HepG2 (cell line): ENCODE results near the gene UAP1L1. TPM values are rescaled to one million over a fixed set of nuclear protein-coding genes. Genes with fewer than 3 reads are reported as not detected.

Experiments used
- ATAC-seq: fragments of 200-7000 bp; cut with Tn5 transposase; 3 replicates; pipeline ENCODE4 v1.9.1; 2020; ENCODE audit warnings: mild to moderate bottlenecking, moderate library complexity
- BruUV-seq: library from RNA; stranded (reverse); fragments of 400-500 nt; replicated peaks from 2 replicates; lab custom pipeline; 2021; lab: Mats Ljungman, UMichigan
- CTCF ChIA-PET: fragments of 300-600 bp; formaldehyde crosslinking; extraction: SDS; loops from one replicate; lab custom pipeline; 2021; ENCODE audit warnings: low total read pairs, inconsistent platforms, low intra/inter-chr PET ratio; lab: Yijun Ruan, JAX
- POLR2A ChIA-PET: fragments of 350-600 bp; sonication (Branson Sonifier 250); formaldehyde crosslinking; loops from one replicate; lab custom pipeline; 2020; ENCODE audit warnings: antibody characterized with exemption, inconsistent platforms; lab: Yijun Ruan, JAX
- DNase-seq: peaks from one replicate; pipeline ENCODE4 v3.0.0-alpha.2; 2015; ENCODE audit warnings: low spot score
- FAIRE-seq: peaks from 3 replicates; lab custom pipeline; 2011; peaks lifted over from hg19 to GRCh38; lab: Jason Lieb, UNC
- H2AFZ ChIP-seq: one replicate; pipeline ENCODE4 v1.6.1; 2011; ENCODE audit warnings: low read length, inconsistent platforms
- H3K27ac ChIP-seq: fragments of 300-600 bp; 3 replicates; pipeline ENCODE4 v1.8.0; 2011; ENCODE audit warnings: mixed run types, mild to moderate bottlenecking, mixed read lengths, low read length, inconsistent platforms; ENCODE audit not compliant: insufficient read depth; ENCODE audit errors: extremely low read length
- H3K27me3 ChIP-seq, 2 experiments: fragments of 200-600 bp in 1 of 2; 2 replicates in 1 of 2; 3 replicates in 1 of 2; pipeline versions ENCODE4 v1.6.0 to v1.8.0; 2011; ENCODE audit warnings: low read length in 2 of 2, mild to moderate bottlenecking in 2 of 2, moderate library complexity in 2 of 2, inconsistent platforms in 1 of 2; ENCODE audit not compliant: insufficient read depth in 2 of 2, control insufficient read depth in 1 of 2
- H3K36me3 ChIP-seq, 2 experiments: fragments of 200-600 bp in 1 of 2; replicated peaks in 1 of 2; 2 replicates in 1 of 2; 3 replicates in 1 of 2; pipeline versions ENCODE4 v1.5.1 to v1.8.0; 2011; ENCODE audit warnings: low read length in 2 of 2, inconsistent platforms in 1 of 2; ENCODE audit not compliant: insufficient read depth in 2 of 2, control insufficient read depth in 1 of 2
- H3K4me1 ChIP-seq: 2 replicates; pipeline ENCODE4 v1.5.1; 2012; ENCODE audit warnings: low read length, inconsistent platforms; ENCODE audit not compliant: insufficient read depth
- H3K4me2 ChIP-seq: 2 replicates; pipeline ENCODE4 v1.6.0; 2011; ENCODE audit warnings: low read depth, low read length, inconsistent platforms
- H3K4me3 ChIP-seq, 3 experiments: fragments of 200-600 bp in 1 of 3; sonication (generic), shearing (Covaris generic) in 1 of 3; replicated peaks in 1 of 3; 2 replicates each; pipeline ENCODE4 v1.5.1; 2011 to 2016; ENCODE audit warnings: low read length in 3 of 3, inconsistent platforms in 2 of 3, low read depth in 2 of 3, mild to moderate bottlenecking in 2 of 3, control low read depth in 1 of 3, mixed read lengths in 1 of 3; ENCODE audit not compliant: insufficient read depth in 1 of 3
- H3K79me2 ChIP-seq: one replicate; pipeline ENCODE4 v1.6.1; 2011; ENCODE audit warnings: low read length, inconsistent platforms; ENCODE audit not compliant: insufficient read depth
- H3K9ac ChIP-seq: 2 replicates; pipeline ENCODE4 v1.6.0; 2011; ENCODE audit warnings: mild to moderate bottlenecking, low read depth, low read length, inconsistent platforms; ENCODE audit not compliant: insufficient read depth
- H3K9me3 ChIP-seq: 2 replicates; pipeline ENCODE4 v1.5.1; 2012; ENCODE audit warnings: mild to moderate bottlenecking, low read length
- H4K20me1 ChIP-seq: 2 replicates; pipeline ENCODE4 v1.6.0; 2011; ENCODE audit warnings: inconsistent platforms, mild to moderate bottlenecking, low read length, moderate library complexity; ENCODE audit not compliant: insufficient read depth
- ELF1 ChIP-seq: sonication (generic); formaldehyde crosslinking; IDR thresholded peaks from 2 replicates; pipeline ENCODE4 v1.4.0; 2020; ENCODE audit warnings: missing genetic modification reagents
- GATAD2A ChIP-seq: IDR thresholded peaks from 2 replicates; pipeline ENCODE4 v1.6.1; 2016
- GFI1 ChIP-seq: sonication (generic); formaldehyde crosslinking; IDR thresholded peaks from 2 replicates; pipeline ENCODE4 v1.5.0; 2020; ENCODE audit warnings: missing genetic modification reagents, mild to moderate bottlenecking, borderline replicate concordance
- HDAC1 ChIP-seq: sonication (generic); formaldehyde crosslinking; IDR thresholded peaks from 2 replicates; pipeline ENCODE4 v1.5.1; 2020; ENCODE audit warnings: mild to moderate bottlenecking, missing genetic modification reagents
- IRX3 ChIP-seq: sonication (generic); formaldehyde crosslinking; IDR thresholded peaks from 2 replicates; pipeline ENCODE4 v1.8.1; 2023; ENCODE audit warnings: mild to moderate bottlenecking, low read depth, missing genetic modification reagents, borderline replicate concordance
- KAT7 ChIP-seq: IDR thresholded peaks from 2 replicates; pipeline ENCODE4 v1.6.1; 2018; ENCODE audit warnings: borderline replicate concordance, missing compliant biosample characterization
- NR2F6 ChIP-seq, 2 experiments: IDR thresholded peaks; 2 replicates each; pipeline ENCODE4 v1.6.1; 2016; ENCODE audit warnings: antibody characterized with exemption in 1 of 2, mild to moderate bottlenecking in 1 of 2
- TBX2 ChIP-seq: sonication (generic); formaldehyde crosslinking; IDR thresholded peaks from 2 replicates; pipeline ENCODE4 v1.5.0; 2020; ENCODE audit warnings: missing genetic modification reagents, mild to moderate bottlenecking, borderline replicate concordance
- ZIK1 ChIP-seq: sonication (generic); formaldehyde crosslinking; IDR thresholded peaks from 2 replicates; pipeline ENCODE4 v1.5.0; 2020; ENCODE audit warnings: mild to moderate bottlenecking, low read depth, missing genetic modification reagents, borderline replicate concordance
- ZNF160 ChIP-seq: sonication (generic); formaldehyde crosslinking; IDR thresholded peaks from 2 replicates; pipeline ENCODE4 v1.8.0; 2022; ENCODE audit warnings: mild to moderate bottlenecking, inconsistent platforms, missing genetic modification reagents
- ZNF230 ChIP-seq: sonication (generic); formaldehyde crosslinking; IDR thresholded peaks from 2 replicates; pipeline ENCODE4 v1.4.0; 2020; ENCODE audit warnings: mild to moderate bottlenecking, missing genetic modification reagents
- ZNF343 ChIP-seq: sonication (generic); formaldehyde crosslinking; IDR thresholded peaks from 2 replicates; pipeline ENCODE4 v1.4.0; 2020; ENCODE audit warnings: mild to moderate bottlenecking, missing genetic modification reagents
- ZNF460 ChIP-seq: sonication (generic); formaldehyde crosslinking; IDR thresholded peaks from 2 replicates; pipeline ENCODE4 v1.5.1; 2020; ENCODE audit warnings: missing genetic modification reagents, mild to moderate bottlenecking, borderline replicate concordance
- ZNF570 ChIP-seq: sonication (generic); formaldehyde crosslinking; IDR thresholded peaks from 2 replicates; pipeline ENCODE4 v1.4.0; 2020; ENCODE audit warnings: mild to moderate bottlenecking, missing genetic modification reagents, borderline replicate concordance
- ZNF678 ChIP-seq: sonication (generic); formaldehyde crosslinking; IDR thresholded peaks from 2 replicates; pipeline ENCODE4 v1.4.0; 2020; ENCODE audit warnings: mild to moderate bottlenecking, missing genetic modification reagents
- ZNF772 ChIP-seq: sonication (generic); formaldehyde crosslinking; IDR thresholded peaks from 2 replicates; pipeline ENCODE4 v1.5.0; 2020; ENCODE audit warnings: mild to moderate bottlenecking, missing genetic modification reagents
- ZNF775 ChIP-seq: sonication (generic); formaldehyde crosslinking; IDR thresholded peaks from 2 replicates; pipeline ENCODE4 v1.4.0; 2020; ENCODE audit warnings: missing genetic modification reagents, mild to moderate bottlenecking, moderate library complexity, borderline replicate concordance
- WGBS: methylation state at CpG from one replicate; pipeline ENCODE4 v1.1.6; 2017; ENCODE audit warnings: low lambda C conversion rate; 5-methylcytosine and 5-hydroxymethylcytosine counted together
- in situ Hi-C: cut with HindIII; loops from 2 replicates; pipeline ENCODE4 v1.10.0; 2017; ENCODE audit warnings: low pct_unique_long_range_greater_than_20kb; ENCODE audit not compliant: extremely low pct_ligation_motif_present
- intact Hi-C: fragments of 100-400 bp; cut with micrococcal nuclease; formaldehyde crosslinking; loops from one replicate; pipeline ENCODE4 v1.10.0; 2022; ENCODE audit not compliant: unreplicated experiment
- polyA plus RNA-seq, 8 experiments: library from polyadenylated mRNA; depleted of rRNA in 3 of 8; stranded (reverse) in 7 of 8; unstranded in 1 of 8; fragments of >200 nt; fragmentation: Illumina TruSeq in 4 of 8; extraction: Trizol in 4 of 8; gene quantifications; 2 replicates each; pipeline versions ENCODE4 v1.2.1 to v1.2.3, GENCODE V29; 2011 to 2016; ENCODE audit warnings: low read depth in 4 of 8, missing spikeins in 1 of 8, mixed read lengths in 1 of 8; ENCODE audit not compliant: insufficient read depth in 1 of 8
- total RNA-seq, 5 experiments: library from RNA; depleted of rRNA; stranded (reverse); fragments of >200 nt; fragmentation: Illumina TruSeq; extraction: Trizol; gene quantifications; 2 replicates each; pipeline ENCODE4 v1.2.3, GENCODE V29; 2016; ENCODE audit warnings: low read depth in 1 of 5
- TF ChIP-seq, protein P1 (sequence below): sonication (generic); formaldehyde crosslinking; IDR thresholded peaks from 2 replicates; pipeline ENCODE4 v1.4.0; 2020; ENCODE audit warnings: missing genetic modification reagents
- TF ChIP-seq, protein P2 (sequence below): sonication (generic); formaldehyde crosslinking; IDR thresholded peaks from 2 replicates; pipeline ENCODE4 v1.8.0; 2022; ENCODE audit warnings: mild to moderate bottlenecking, missing genetic modification reagents, moderate library complexity

Gene UAP1L1
- total and polyA plus RNA-seq, 2 of the 13 experiments (the other 11 are each of a cell fraction or from before 2014, with no cell fraction given) = 5.4 to 6.4 TPM

DNA sequence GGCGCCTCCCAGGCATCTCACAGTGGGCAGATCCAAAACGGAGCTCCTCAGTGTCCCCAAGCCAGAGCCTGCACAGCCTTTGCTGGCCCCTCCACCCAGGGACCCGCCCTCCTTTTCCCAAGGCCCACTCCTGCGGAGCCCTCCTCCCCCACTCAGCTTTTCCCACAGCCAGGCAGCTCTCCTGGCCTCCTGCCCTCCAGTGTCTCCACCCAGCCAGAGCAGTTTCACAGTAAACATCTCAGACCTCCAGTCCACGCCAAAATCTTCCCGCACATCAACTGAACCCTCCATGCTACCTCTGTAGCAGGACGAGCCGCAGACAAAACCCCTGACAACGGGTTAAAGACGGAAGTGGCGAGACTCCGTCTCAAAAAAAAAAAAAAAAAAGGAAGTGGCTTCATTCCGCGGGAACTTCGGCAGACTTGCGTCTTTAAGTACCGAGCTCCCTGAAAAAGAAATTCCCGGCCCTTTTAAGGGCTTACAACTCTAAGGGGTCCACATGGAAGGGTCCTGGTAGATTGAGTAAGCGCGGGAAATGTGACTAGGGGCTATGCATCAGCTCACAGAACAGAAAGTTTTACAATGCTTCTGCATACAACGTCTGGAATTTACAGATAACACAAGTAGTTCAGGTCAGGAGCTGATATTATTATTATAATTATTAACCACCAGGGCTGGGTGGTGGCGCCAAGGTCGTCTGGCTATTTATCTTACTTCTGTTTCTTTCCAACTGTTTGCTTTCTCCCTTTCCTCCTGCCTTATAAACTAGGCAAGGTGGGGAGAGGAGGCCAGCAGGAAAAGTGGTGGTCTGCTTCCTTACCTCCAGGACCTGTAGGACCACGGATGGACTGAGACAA lies 50.2 kb downstream of the UAP1L1 start (continued):
- TF ChIP-seq, protein P1, sequence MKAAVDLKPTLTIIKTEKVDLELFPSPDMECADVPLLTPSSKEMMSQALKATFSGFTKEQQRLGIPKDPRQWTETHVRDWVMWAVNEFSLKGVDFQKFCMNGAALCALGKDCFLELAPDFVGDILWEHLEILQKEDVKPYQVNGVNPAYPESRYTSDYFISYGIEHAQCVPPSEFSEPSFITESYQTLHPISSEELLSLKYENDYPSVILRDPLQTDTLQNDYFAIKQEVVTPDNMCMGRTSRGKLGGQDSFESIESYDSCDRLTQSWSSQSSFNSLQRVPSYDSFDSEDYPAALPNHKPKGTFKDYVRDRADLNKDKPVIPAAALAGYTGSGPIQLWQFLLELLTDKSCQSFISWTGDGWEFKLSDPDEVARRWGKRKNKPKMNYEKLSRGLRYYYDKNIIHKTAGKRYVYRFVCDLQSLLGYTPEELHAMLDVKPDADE = no peak
- TF ChIP-seq GATAD2A (peak; percentile 5; the same call in 1 of the 2 replicates), IRX3 (no peak), NR2F6 (IDR thresholded peaks at IDR 0.05) (0 out of 2 replicates have a peak, but pooled peaks have one; percentile 6), NR2F6 (CRISPR knock-in tag; IDR thresholded peaks at IDR 0.05) (no peak), GFI1 (CRISPR knock-in tag) (no peak)
- TF ChIP-seq, all 625 proteins: peak for 21

DNA sequence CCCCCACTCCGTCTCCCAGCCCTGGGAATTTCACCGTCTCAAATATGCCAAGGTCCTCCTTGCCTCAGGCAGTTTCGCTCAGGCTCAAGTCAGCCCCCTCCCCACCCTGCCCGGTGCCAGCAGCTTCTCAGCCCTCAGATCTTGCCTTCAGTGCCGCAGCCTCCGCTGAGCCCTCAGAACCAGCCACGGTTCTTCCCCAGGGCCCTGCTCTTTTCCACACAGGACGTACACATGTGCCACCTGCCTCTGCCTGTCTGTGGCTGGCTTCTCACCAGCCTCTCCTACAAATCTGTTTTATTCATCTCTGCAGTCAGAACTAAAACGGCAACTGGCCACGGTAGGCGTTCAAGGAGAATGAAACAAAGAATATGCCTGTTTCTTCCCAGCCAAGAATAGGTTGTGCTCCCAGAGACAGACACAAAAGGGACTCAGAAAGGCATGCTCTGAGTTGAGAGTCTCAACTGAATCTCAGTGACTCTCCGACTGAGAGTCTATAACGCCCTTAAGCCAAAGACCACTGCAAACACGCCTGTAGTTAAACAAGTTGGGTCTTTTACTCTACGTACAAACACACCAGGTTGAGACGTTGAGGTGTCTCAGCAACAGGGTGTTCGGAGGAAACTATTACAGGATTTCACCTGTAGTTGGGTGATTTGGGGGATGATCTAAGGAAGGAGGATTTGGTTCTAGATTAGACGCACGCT lies 51.0 kb downstream of the UAP1L1 start:
- FAIRE-seq = no peak
- in situ Hi-C loops = no loop called here
- Histone ChIP-seq H3K4me2 (peak overlapping the region; percentile 98), H4K20me1 (peaks cover 5% of the 10 kb centered on the region; the same call in 1 of the 2 replicates), H3K9ac (peak overlapping the region; percentile 80), H3K79me2 (peaks cover 19% of the 10 kb centered on the region), H3K4me1 (peaks cover 24% of the 10 kb centered on the region), H3K27ac (peak overlapping the region; percentile 82), H3K9me3 (no peaks in the 10 kb centered on the region), H2AFZ (no peak overlapping the region), H3K36me3 (no peaks in the 10 kb centered on the region), H3K4me3 (peak overlapping the region; percentile 75 to 90 (median 85)), H3K27me3 (no peaks in the 10 kb centered on the region)
- TSS peak; percentile 62 for BruUV-seq
- peak; percentile 3; the same call in 1 of the 3 replicates for ATAC-seq
- 1% methylated on average over 19 of the region's 19 CpGs for WGBS
- ChIA-PET POLR2A (interaction anchor here (0.6 to 2.2 kb wide), 15 partner anchors 12 to 148 kb away, joined by 3 to 16 read pairs (median 5); partner anchors contain the start of genes ENTPD2, MAN1B1, RNF224 and SSNA1), CTCF (no interaction called here)
- intact Hi-C loops = no loop called here
- DNase-seq = no peak
- TF ChIP-seq TBX2 (0 out of 2 replicates have a peak, but pooled peaks have one; percentile 36), ZNF570 (CRISPR knock-in tag) (0 out of 2 replicates have a peak, but pooled peaks have one; percentile 19), ZNF772 (CRISPR knock-in tag) (0 out of 2 replicates have a peak, but pooled peaks have one; percentile 38), ZNF160 (peak; percentile 50; the same call in 1 of the 2 replicates), ZNF678 (0 out of 2 replicates have a peak, but pooled peaks have one; percentile 50), ZNF343 (0 out of 2 replicates have a peak, but pooled peaks have one; percentile 14), ZNF460 (CRISPR knock-in tag) (no peak), ZIK1 (no peak), KAT7 (CRISPR knock-in tag) (0 out of 2 replicates have a peak, but pooled peaks have one; percentile 4), ZNF230 (peak; percentile 66; the same call in 1 of the 2 replicates), HDAC1 (no peak), ZNF775 (CRISPR knock-in tag) (0 out of 2 replicates have a peak, but pooled peaks have one; percentile 62), ELF1 (CRISPR knock-in tag) (no peak)
- TF ChIP-seq, protein P2, sequence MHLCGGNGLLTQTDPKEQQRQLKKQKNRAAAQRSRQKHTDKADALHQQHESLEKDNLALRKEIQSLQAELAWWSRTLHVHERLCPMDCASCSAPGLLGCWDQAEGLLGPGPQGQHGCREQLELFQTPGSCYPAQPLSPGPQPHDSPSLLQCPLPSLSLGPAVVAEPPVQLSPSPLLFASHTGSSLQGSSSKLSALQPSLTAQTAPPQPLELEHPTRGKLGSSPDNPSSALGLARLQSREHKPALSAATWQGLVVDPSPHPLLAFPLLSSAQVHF (CRISPR knock-in tag) = 0 out of 2 replicates have a peak, but pooled peaks have one; percentile 4
